IMR-90 (cell line): ENCODE results near the gene GYPE. TPM values are rescaled to one million over a fixed set of nuclear protein-coding genes. Genes with fewer than 3 reads are reported as not detected.

Experiments
- polyA plus RNA-seq, 3 experiments: library from polyadenylated mRNA; depleted of rRNA; stranded (reverse); fragments of >200 nt; gene quantifications; 2 replicates each; pipeline ENCODE4 v1.2.3, GENCODE V29; 2012; ENCODE audit warnings: low replicate concordance in 1 of 3
- total RNA-seq: library from RNA; depleted of rRNA; stranded (reverse); fragments of >200 nt; gene quantifications from 2 replicates; pipeline ENCODE4 v1.2.3, GENCODE V29; 2012; rRNA removed

Gene GYPE
- total and polyA plus RNA-seq, 2 of the 4 experiments (the other 2 are of a cell fraction) = 0.36 to 0.54 TPM

Other genes starting within 250 kb of the GYPE start
- gene FREM3, start 204.9 kb downstream of the GYPE start, total RNA-seq = not detected in 2 replicates
- not detected in 2 replicates for gene FREM3, start 204.9 kb downstream of the GYPE start, polyA plus RNA-seq (2012; rRNA removed)
- not detected in 2 replicates for gene GYPB, start 113.8 kb upstream of the GYPE start, total RNA-seq
- not detected in 2 replicates for gene GYPB, start 113.8 kb upstream of the GYPE start, polyA plus RNA-seq (2012; rRNA removed)
- gene GYPA, start 235.2 kb upstream of the GYPE start, total RNA-seq = not detected in 2 replicates
- not detected in 2 replicates for gene GYPA, start 235.2 kb upstream of the GYPE start, polyA plus RNA-seq (2012; rRNA removed)